Left forelimb (tissue), 1 donor: ENCODE results near the gene SEMA6A.

Experiments used
- DNase-seq: peaks from one replicate; pipeline ENCODE4 v3.0.0-alpha.2; 2018; ENCODE audit warnings: low spot score

The SEMA6A gene

DNA sequence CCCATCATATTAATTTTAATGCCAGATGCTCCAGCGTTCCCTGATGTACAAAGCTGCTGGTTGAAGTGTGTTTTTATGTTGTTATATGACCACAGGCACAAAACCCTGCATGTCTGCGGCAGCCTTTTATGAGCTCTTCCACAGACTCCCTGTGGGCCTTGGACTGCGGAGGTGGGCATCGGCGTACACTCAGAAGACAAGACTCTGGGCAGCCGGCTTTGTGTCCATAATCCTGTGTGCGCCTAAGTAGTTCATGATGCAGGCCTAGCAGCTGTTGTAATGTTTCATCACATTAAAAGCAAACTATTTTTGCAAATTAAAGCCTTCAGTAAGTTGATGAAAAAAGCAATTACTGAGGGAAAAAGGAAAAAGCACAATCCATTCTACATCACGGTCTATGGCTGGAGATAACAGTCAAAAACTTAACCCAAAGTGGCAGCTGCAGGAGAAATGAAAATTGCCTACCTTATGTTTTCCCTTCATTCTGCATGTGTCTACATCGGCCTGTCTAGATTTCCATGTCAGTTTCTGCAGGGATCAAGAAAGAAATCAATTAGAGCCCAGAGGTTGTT lies 78.8 kb downstream of the SEMA6A start:
- no peak for DNase-seq

DNA sequence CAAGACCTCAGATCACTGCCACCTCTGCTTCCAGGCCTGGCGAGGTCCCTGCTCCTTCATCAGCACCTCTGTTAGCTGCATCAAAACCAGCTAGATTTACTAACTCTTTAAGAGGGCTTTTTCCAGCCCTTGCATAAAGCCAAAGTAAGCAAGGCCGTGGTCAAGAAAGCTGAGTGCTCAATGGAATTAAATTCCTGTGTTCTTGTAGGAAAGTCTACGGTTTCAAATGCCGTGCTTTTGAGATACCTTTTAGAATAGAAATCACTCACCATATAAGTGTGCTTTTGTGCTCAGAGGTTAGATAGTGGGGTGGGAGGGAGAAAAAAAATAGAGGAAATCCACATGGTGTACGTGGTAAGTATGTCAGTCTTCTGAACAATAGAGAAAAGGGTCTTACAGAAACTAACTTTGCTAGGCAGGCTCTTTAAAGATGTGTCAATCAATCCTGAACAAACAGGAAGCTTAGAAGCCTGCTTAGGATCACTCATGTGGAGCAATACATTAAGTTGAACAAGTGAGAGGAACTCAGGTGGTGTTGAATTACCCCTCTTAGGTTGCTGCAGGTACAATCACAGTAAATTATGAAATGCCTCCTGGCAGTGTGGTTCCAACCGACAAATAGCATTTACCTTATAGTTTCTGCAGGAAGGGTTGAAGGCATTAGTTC lies 79.7 kb downstream of the SEMA6A start:
- DNase-seq, result no peak

DNA sequence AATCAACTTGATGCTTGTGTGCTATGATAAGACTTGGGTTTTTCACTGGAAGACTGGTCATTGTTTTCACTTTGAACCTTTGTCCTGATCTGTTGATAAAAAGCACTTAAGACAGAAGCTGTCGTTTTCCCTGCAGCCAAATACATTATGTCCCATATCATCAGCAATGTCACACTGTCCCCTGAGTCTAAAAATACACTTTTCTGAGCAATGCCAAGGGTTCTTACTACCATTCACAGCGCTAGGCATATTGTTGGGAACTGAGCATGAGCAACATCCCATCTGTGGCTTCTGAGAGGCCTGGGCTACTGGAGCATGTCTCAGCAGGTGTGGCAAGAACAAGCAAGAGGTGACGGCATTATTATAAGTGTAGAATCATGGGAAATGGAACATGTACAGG lies 81.8 kb downstream of the SEMA6A start:
- no peak for DNase-seq

GRCh38 chr5:116492016-116492623 lies 82.5 kb downstream of the SEMA6A start:
- DNase-seq, result no peak

- no peak for DNase-seq
Measured at GRCh38 chr5:116488356-116489041, 86.1 kb downstream of the SEMA6A start.

GRCh38 chr5:116487045-116487444 lies 87.6 kb downstream of the SEMA6A start:
- no peak for DNase-seq

- DNase-seq, result no peak
Measured at GRCh38 chr5:116486588-116486987, 88.0 kb downstream of the SEMA6A start.

- DNase-seq, result no peak
Measured at GRCh38 chr5:116484645-116485044, 90.0 kb downstream of the SEMA6A start.

DNA sequence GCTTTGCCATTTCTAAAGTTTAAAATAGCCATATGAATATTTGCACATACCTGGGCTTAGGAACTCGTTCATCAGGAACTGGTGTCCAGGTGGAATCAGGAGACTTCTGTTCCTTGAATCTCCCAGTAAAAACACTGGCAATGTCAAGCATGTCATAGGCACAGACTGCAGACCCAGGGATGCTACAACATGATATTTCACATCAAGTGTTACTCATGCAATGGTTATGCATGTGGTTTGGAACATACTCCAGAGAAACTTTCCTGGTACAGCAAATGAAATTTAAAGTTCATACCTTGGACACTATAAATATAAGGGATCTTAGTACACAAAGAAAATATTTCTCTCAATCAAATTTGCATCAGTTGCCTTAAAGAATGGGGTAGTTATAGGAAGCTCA lies 92.2 kb downstream of the SEMA6A start:
- DNase-seq, result no peak

DNA sequence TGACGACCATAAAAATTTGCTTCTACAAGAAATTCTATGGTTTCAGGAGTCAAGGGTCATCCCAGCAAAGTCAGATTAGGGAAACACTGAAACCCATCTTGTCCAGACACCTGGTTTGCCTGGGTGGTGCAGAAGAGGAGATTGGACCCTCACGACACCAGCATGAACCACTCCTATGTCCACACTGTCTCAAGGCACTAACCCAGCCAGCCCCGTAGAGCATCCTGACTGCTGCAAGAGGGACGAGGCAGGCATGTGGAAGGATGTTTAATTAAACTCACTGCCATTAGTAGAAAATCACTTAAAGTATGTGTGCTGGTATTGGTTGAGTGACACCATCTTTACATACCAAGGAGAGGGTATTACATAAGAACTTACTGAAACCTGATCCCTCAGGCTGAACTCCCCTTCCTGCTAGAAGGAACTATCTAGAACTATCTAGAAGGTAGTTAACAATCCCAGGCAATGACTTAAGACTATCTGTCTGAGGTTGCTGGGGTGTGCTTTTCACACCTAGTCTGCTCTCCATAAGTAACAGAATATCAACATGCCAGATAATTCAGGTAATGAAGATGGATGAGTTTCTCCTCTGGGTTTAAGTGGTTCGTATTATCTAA lies 93.6 kb downstream of the SEMA6A start:
- no peak for DNase-seq

GRCh38 chr5:116479776-116480675 lies 94.6 kb downstream of the SEMA6A start:
- DNase-seq, result no peak

DNA sequence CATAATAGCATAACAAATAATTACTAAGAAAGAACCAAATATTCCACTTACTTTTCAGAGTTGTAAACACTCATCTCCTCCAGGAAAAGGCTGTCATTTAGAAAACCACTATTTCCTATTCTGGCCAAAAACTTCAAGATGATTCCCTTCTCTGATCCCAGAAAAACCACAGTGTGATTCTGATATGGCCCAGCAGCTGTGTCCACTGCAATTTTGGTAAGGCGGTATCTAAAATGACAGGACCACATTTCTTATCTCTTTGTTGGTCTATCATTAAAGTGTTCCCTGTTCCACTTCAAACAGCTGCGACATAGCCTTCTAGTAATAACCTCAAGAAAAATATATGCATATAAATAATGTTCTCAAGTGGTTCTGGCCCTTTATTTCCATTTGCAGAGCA lies 96.1 kb downstream of the SEMA6A start:
- DNase-seq, result no peak

GRCh38 chr5:116476897-116477537 lies 97.6 kb downstream of the SEMA6A start:
- DNase-seq, result no peak

- no peak for DNase-seq
Measured at GRCh38 chr5:116475338-116475737, 99.3 kb downstream of the SEMA6A start.

- DNase-seq, result no peak
Measured at GRCh38 chr5:116473706-116474105, 100.9 kb downstream of the SEMA6A start.

DNA sequence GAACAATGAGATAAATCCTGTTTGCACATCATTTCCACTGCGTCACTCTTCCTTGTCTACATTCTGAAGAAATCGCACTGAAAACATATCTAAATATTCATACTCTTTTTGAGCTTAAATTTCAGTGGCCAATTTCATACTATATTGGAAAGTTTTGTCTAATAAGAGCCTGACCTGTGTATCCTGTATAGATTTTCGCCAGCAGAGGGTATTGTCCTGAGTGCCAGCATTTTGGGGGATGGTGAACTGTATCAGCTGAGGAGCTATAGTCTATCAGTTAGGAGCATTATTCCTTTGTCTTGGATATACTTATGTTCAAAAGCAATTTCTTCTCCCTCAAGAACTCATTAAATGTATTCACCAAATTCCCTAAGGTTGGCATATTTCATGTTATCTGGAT lies 102.3 kb downstream of the SEMA6A start:
- no peak for DNase-seq

DNA sequence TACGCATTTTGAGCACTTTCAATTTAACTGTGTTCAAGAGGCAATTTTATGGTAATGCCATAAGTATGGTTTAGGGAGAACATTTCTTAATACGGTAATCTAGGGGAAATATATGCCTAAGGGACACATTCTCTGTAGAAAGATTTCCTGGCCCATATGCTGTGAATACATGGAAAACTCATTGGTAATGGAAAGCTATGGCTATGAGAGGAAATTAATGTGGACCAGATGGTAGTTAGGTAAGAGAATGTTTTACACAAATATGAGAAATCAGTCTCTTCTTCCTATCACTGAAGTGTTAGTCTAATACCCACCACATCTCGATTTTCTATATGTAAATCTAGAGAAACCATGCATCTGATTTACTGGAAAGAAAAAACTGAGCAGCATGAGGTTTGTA lies 105.0 kb downstream of the SEMA6A start:
- no peak for DNase-seq

DNA sequence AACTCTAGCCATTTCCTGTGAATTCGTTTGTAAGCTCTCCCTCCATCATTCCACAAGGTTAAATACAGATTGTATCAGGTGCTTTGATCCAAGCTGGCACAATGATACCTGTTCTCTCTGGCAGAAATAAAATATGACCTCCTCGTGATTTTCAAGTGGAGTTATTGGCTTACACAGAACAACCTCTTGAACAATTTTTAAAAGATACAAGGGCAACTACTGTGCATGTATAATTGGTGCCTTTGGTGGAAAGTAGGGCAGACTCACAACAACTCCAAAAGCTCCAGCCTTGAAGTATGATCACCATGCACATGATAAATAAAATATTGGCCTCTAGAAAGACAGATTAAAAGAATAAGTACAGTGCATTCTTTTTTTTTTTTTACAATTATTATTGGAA lies 106.0 kb downstream of the SEMA6A start:
- DNase-seq, result no peak

GRCh38 chr5:116467465-116467843 lies 107.2 kb downstream of the SEMA6A start:
- DNase-seq, result no peak

GRCh38 chr5:116466727-116467464 lies 107.7 kb downstream of the SEMA6A start:
- no peak for DNase-seq
